NCI-H1930 (cell line): ENCODE data around the gene ARHGEF4.

ENCODE experiments used
- DNase-seq, 2 experiments: peaks; one replicate each; lab custom pipeline; 2025; lab: John Stamatoyannopoulos, UW

The ARHGEF4 gene

GRCh38 chr2:130850788-130851623 is 14.3 kb downstream of the ARHGEF4 start:
- DNase-seq, result no peak

- DNase-seq, result no peak
These were observed 15.1 kb downstream of the ARHGEF4 start for GRCh38 chr2:130851624-130852382.

- DNase-seq, result no peak
These were observed 15.9 kb downstream of the ARHGEF4 start for GRCh38 chr2:130852521-130853115.

- DNase-seq, result no peak
These were observed 16.7 kb downstream of the ARHGEF4 start for GRCh38 chr2:130853391-130853790.

- no peak for DNase-seq
These were observed 17.6 kb downstream of the ARHGEF4 start for GRCh38 chr2:130854301-130854700.

GRCh38 chr2:130864830-130865800 is 28.4 kb downstream of the ARHGEF4 start:
- DNase-seq, result peak in 1 of 2 experiments; percentile 17

GRCh38 chr2:130869441-130870160 is 32.9 kb downstream of the ARHGEF4 start:
- DNase-seq, result no peak

GRCh38 chr2:130870161-130870485 is 33.4 kb downstream of the ARHGEF4 start:
- DNase-seq, result no peak

- DNase-seq, result no peak
These were observed 34.1 kb downstream of the ARHGEF4 start for GRCh38 chr2:130870779-130871178.

GRCh38 chr2:130871843-130872740 is 35.4 kb downstream of the ARHGEF4 start:
- no peak for DNase-seq

- no peak for DNase-seq
These were observed 36.0 kb downstream of the ARHGEF4 start for GRCh38 chr2:130872741-130873125.

GRCh38 chr2:130873700-130874346 is 37.1 kb downstream of the ARHGEF4 start:
- DNase-seq, result peak; percentile 19 to 28

GRCh38 chr2:130874512-130874911 is 37.8 kb downstream of the ARHGEF4 start:
- DNase-seq, result no peak

- no peak for DNase-seq
These were observed 39.2 kb downstream of the ARHGEF4 start for GRCh38 chr2:130875935-130876334.

GRCh38 chr2:130877258-130877657 is 40.5 kb downstream of the ARHGEF4 start:
- no peak for DNase-seq

- no peak for DNase-seq
These were observed 41.6 kb downstream of the ARHGEF4 start for GRCh38 chr2:130878316-130878715.

- DNase-seq, result no peak
These were observed 42.2 kb downstream of the ARHGEF4 start for GRCh38 chr2:130878933-130879332.

- DNase-seq, result no peak
These were observed 45.5 kb downstream of the ARHGEF4 start for GRCh38 chr2:130882111-130882690.

GRCh38 chr2:130882991-130883390 is 46.3 kb downstream of the ARHGEF4 start:
- no peak for DNase-seq
